ENCODE measurements around the gene HAGH.

DNA sequence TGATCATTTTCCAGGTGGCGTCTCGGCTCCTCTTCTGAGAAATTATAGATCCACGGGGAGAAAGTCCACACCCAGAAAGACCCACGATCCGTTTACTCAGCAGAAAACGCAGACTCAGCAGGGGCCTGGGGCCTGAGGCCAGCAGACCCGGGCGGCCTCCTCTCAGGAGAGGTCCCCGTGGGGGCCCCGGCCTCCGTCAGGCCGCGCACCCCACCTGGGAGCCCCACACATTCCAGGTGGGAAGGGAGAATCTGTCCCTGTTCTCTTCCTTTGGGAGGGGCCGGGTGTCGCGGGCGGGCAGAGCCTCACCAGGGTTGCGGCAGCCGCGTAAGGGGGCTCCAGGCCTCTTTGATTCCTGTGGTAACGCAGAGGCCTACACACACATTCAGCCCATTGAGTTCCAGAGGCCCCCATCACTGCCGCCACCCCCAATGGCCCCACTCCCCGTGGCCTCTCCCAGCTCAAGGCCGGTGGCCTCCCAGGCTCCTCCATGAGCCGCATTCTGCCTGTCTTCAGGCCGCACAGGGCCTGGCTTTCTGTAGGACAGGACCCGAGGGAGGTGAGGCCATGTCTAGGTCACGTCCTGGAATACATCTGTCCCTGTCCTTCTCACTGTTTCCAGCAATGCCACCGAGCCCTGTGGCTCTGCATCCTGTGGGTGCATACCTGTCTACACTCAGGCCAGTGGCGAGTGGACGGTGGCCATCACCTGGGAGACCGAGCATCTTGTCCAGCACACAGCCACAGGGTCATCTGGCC is 31.5 kb downstream of the HAGH start:
- no peak for TF ChIP-seq POLR2AphosphoS5 (IDR thresholded peaks at IDR 0.05; ENCODE audit: low read depth)
- TF ChIP-seq, protein P1, sequence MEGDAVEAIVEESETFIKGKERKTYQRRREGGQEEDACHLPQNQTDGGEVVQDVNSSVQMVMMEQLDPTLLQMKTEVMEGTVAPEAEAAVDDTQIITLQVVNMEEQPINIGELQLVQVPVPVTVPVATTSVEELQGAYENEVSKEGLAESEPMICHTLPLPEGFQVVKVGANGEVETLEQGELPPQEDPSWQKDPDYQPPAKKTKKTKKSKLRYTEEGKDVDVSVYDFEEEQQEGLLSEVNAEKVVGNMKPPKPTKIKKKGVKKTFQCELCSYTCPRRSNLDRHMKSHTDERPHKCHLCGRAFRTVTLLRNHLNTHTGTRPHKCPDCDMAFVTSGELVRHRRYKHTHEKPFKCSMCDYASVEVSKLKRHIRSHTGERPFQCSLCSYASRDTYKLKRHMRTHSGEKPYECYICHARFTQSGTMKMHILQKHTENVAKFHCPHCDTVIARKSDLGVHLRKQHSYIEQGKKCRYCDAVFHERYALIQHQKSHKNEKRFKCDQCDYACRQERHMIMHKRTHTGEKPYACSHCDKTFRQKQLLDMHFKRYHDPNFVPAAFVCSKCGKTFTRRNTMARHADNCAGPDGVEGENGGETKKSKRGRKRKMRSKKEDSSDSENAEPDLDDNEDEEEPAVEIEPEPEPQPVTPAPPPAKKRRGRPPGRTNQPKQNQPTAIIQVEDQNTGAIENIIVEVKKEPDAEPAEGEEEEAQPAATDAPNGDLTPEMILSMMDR (IDR thresholded peaks at IDR 0.05; ENCODE audit: insufficient read depth, low read length), result no peak
- no peak for TF ChIP-seq SPI1 (IDR thresholded peaks at IDR 0.05; ENCODE audit: borderline replicate concordance, low read depth)

Measured in HL-60 (cell line).